GM18868 (cell line): ENCODE results near the gene SCAF8.
"Not testable (repeated sequence)": the region's sequence is repeated elsewhere in the genome, so short reads cannot be mapped to it uniquely, and the experiment has no call there.

Source experiments
- ATAC-seq: cut with Tn5 transposase; IDR thresholded peaks from one replicate; pipeline ENCODE4 v1.9.1; 2021; ENCODE audit warnings: mild to moderate bottlenecking, moderate library complexity; ENCODE audit not compliant: unreplicated experiment

The SCAF8 gene

DNA sequence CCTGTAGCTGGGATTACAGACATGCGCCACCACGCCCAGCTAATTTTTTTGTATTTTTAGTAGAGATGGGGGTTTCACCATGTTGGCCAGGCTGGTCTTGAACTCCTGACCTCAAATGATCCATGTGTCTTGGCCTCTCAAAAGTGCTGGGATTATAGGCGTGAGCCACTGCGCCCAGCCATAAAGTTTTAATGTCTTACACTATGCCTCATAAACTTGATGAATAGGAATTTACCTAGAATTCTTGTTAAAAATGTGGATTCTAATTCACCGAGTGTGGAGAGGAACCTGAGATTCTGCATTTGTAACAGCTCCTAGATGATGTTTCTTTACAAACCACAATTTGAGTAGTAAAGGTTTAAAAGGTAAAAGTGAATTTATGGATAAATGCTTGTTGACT is 45.9 kb downstream of the SCAF8 start:
- not testable (repeated sequence) for ATAC-seq

GRCh38 chr6:154782193-154782592 is 49.0 kb downstream of the SCAF8 start:
- no peak for ATAC-seq

DNA sequence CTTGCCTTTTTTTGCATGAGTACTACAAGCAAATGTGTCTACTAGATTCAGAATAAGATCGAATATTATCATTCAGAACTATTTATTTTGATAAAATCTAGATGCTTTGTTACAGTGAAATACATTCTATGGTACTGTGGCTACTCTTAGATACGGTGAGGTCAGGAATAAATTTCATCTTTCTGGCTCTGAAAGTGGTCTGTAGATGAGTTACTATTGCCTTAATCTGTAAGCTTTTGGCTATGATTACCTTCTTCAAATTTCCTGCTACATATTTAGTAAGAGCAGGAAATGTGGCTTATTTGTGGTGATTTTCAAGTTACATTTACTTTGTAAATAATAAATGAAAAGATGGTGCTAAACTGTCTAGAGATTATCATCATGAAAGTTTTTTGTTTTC is 50.0 kb downstream of the SCAF8 start:
- ATAC-seq: no peak

- ATAC-seq: no peak
Measured at GRCh38 chr6:154785075-154785474, 51.9 kb downstream of the SCAF8 start.

DNA sequence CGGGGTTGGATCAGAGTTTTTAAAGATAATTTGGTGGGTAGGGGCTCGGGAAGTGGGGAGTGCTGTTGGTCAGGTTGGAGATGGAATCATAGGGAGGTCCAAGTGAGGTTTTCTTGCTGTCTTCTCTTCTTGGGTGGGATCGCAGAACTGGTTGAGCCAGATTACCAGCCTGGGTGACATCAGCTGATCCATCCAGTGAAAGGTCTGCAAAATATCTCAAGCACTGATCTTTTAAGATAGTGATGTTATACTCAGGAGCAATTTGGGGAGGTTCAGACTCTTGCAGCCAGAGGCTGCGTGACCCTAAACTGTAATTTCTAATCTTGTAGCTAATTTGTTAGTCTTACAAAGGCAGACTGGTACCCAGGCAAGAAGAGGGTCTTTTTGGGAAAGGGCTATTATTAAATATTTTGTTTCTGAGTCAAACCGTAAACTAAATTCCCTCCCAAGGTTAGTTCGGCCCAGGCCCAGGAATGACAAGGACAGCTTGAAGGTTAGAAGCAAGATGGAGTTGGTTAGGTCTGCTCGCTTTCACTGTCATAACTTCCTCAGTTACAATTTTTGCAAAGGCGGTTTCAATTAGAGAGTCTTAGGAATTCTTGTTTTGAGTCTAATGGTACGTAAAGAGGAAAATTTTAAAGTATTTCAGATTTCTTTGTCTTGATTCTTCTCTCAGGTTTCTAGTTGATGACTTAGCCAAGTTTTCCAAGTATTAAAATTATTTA is 53.1 kb downstream of the SCAF8 start:
- ATAC-seq: no peak

GRCh38 chr6:154791556-154792317 is 58.5 kb downstream of the SCAF8 start:
- ATAC-seq: no peak

DNA sequence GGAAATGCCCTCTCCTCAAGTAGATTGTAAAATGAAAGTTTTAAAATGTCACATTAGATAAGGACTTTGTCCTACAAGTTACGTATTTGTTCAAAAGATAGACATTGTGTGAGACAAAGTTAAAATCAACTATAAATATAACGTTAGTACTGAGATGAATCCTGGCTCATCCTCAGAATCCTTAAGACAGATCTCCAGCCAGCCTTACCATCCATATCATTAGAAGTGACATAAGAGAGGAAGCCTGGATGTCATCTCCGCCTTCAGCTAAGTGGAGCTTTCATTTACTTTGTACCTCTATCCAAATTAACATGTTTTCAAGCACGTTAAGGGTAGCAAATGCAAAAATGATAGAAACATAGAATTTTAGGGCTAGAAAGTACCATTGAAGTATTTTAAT is 59.1 kb downstream of the SCAF8 start:
- ATAC-seq: no peak

- no peak for ATAC-seq
Measured at GRCh38 chr6:154792761-154793160, 59.5 kb downstream of the SCAF8 start.

GRCh38 chr6:154796484-154796883 is 63.3 kb downstream of the SCAF8 start:
- no peak for ATAC-seq

GRCh38 chr6:154797857-154798256 is 64.6 kb downstream of the SCAF8 start:
- no peak for ATAC-seq

DNA sequence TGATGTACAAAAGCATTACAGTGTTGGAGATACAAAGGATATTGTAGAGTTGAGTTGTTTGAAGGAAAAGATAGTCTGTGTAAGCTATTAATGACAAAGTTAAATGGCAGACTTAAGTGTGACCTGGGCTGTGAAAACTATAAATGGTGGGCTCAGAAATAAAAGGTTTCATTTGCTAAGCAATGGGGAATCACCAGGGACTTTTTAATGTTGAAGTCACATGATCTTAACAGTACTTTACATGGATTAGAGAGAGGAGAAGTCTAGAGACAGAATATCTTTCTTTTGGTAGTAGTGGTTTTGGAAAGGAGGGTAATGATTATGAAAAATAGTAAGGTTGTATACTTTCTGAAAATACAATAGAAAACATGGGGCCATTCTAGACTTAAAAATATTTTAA is 67.1 kb downstream of the SCAF8 start:
- peak; percentile 72 for ATAC-seq

DNA sequence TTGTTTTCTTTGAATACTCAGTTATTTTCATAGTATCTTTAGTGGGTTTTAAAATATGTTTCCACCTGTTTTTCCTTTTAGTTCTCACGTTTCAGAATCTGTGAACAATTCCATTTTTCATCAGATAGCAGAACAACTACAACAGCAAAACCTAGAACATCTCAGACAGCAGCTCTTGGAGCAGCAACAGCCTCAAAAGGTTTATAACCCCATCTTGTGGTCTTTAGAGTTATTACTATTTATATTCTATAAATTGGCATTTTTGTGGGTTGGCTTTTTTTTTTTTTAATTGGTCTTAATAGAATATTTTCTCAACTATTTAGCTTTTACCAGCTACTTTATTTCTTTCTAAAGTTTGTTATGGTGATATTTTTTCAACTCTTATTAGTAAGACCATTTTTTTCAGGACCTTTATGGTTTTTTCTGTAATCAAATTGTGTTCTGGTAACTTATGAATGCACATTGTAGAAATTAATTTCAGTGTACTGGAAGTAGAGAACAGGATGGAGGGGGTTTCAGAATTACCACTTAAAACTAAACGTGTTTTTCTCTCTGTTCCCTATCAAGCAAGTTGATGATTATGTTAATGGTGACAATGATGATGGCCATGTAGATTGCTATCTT is 72.2 kb downstream of the SCAF8 start:
- peak; percentile 74 for ATAC-seq

DNA sequence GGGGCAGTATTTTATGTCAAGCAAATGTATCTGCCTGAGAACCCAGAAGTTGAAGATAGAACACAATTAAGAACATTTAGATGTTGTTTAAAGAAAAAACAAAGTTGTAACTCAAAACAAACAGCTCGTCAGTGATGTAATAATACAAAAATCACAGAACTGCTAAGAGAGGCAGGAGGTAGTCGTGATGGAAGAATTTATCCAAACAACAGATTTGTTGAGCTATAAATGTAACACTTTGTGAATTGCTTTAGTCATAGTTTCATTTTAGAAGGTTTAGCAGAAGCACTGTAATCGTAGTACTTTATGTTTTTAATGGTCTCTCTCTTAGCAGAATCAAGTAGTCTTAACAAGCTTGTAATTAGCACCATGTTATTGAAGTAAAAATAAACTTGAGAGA is 73.6 kb downstream of the SCAF8 start:
- ATAC-seq: no peak

GRCh38 chr6:154811663-154812062 is 78.4 kb downstream of the SCAF8 start:
- not testable (repeated sequence) for ATAC-seq

GRCh38 chr6:154814063-154814462 is 80.8 kb downstream of the SCAF8 start:
- ATAC-seq: peak; percentile 80

DNA sequence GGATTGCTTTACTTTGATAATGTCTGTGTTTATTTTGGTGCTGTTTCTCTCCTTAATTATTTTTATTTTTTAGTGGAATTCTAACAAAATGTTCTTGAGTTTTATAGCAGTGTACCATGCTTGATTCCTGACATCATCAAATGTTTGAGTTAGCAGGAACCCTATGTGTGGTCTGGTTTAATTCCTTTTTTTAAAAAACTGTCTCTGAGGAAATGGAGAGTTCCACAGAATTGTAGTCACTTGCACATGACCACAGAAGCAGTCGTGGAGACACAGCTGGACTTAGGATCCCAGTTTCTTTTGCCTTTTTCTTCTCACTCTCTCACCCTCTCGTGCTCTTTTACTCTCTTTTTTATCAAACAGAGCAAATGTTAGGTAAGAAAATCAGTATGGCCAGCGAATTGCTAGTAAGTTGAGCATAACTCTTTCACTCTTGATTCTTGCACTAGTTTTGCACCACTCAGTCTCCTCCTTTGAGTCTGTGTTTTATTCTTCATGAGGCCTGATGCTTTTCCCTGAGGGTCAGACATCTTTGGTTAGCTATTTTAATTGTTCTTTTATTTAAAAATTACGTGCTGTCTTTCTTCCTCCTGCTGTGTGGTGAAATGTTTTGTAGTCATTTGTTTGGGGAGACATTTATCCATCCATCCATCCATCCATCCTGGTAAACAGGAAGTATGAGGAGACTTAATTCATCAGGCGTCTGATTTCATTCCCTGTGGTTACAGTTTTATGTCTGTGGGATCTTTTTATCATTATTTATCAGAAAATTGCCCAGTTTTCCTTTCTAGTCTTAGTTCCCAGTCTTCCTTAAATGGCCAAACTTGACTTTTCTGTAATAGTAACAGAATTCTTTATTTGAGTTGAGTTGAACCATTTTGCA is 83.0 kb downstream of the SCAF8 start:
- no peak for ATAC-seq

DNA sequence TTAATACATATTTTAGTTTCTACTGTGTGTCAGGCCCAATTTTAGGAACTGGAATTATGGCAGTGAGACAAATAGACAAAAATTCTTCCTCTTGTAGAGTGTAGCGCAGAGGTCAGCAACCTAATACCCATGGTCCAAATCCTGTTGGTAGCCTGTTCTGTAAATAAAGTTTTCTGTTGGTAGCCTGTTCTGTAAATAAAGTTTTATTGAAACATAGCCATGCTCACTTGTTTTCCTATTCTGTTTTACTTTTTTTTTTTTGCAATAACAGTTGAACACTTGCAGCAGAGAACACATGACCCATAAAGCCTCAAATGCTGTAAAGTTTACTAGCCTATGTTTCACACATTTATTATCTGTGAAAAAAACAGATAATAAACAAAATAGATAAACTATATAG is 87.9 kb downstream of the SCAF8 start:
- ATAC-seq: no peak

DNA sequence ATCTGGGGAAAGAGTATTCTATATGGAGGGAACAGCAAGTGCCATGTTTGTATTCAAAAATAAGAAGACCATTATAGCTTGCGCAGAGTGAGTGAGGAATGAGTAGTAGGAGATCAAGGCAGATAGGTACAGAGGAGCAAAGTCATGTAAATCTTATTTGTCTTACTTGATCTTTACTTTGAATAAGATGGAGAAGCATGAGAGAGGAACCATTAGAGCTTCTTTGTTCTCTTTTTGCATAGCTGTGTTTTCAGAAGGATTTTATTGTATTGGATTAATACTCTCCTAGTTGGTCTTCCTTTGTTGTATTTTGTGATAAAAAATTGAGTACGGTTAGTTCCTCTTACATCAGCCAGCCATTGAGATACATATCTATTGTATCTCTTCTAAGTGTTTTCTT is 88.4 kb downstream of the SCAF8 start:
- no peak for ATAC-seq

DNA sequence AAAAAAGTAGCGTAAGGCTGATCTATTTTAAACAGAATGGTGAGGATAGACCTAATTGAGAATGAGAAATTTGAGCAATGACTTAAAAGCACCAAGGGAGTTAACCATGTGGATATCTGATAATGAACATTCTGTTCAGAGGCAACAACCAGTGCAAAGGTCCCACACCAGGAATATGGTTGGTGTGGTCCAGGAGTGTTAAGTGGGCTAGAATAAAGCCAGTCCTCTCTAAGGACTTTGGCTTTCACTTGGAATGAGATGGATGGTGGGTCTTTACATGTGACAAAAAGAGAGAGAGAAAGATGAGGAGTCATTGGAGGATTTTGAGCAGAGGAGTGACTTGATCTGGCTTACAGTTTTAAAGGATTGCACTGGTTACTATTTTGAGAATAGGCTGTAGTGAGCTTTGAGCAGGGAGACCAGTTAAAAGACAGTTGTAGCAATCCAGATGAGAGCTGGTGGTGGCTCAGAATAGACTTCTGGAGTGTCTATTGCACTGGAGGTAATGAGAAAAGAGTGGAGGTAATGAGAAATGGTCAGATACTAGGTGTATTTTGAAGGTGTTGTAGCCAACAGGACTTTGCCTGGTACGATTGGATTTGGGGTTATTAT is 89.8 kb downstream of the SCAF8 start:
- no peak for ATAC-seq

DNA sequence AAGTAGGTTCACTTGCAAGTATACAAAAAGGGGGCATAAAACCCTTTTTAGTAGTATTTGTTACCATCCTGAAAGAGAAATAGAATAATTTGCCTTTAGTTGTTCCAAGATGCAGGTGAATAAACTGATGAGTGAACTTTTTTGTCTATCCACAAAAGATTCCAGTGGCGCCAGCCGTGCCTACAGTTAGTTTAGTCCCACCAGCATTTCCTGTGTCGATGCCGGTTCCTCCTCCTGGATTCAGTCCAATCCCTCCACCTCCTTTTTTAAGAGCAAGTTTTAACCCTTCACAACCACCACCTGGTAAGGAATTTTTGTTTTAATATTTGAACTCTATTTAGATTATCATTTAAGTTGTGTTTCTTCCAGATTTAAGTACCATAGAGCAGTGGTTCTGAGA is 90.9 kb downstream of the SCAF8 start:
- ATAC-seq: no peak

- ATAC-seq: no peak
Measured at GRCh38 chr6:154829970-154830369, 96.8 kb downstream of the SCAF8 start.
